Measurements from ENCODE around the gene SRPK3. TPM values are rescaled to one million over a fixed set of nuclear protein-coding genes. Genes with fewer than 3 reads are reported as not detected.
A peak's percentile ranks its signal among the peaks of the same experiment; 100 is the strongest.

Gene SRPK3
- total and polyA plus RNA-seq, 5 donors from 2014 or later: not detected

GRCh38 chrX:153830640-153831428 is 50.0 kb downstream of the SRPK3 start:
- no peak overlapping the region for H3K27ac Mint-ChIP-seq
- no peaks in the 10 kb centered on the region for H3K36me3 Mint-ChIP-seq
- Histone ChIP-seq H3K4me1 (ENCODE audit: control insufficient read depth, insufficient read depth, low read length, poor library complexity, severe bottlenecking) (peaks cover 7% of the 10 kb centered on the region), H3K9me3 (ENCODE audit: control insufficient read depth in 2 of 2, low read length in 2 of 2) (no peaks in the 10 kb centered on the region), H3K4me3 (ENCODE audit: low read depth, low read length) (no peak overlapping the region), H3K27ac (ENCODE audit: insufficient read depth, low read length, poor library complexity, severe bottlenecking) (no peak overlapping the region), H3K27me3 (ENCODE audit: control insufficient read depth, insufficient read depth, low read length) (peaks cover 5% of the 10 kb centered on the region), H3K36me3 (ENCODE audit: control insufficient read depth, insufficient read depth, low read length) (no peaks in the 10 kb centered on the region)
- DNase-seq: no peak
- H3K9me3 Mint-ChIP-seq: peaks cover 0 to 4% (median 0%) of the 10 kb centered on the region in 7 donors
- ATAC-seq (ENCODE audit: low read depth in 2 of 2): no peak
- H3K4me3 Mint-ChIP-seq: peak overlapping the region in 1 of 4 donors; percentile 32
- H3K4me1 Mint-ChIP-seq: peaks cover 0 to 6% (median 5%) of the 10 kb centered on the region in 4 donors
- H3K27me3 Mint-ChIP-seq: peaks cover 54% of the 10 kb centered on the region

DNA sequence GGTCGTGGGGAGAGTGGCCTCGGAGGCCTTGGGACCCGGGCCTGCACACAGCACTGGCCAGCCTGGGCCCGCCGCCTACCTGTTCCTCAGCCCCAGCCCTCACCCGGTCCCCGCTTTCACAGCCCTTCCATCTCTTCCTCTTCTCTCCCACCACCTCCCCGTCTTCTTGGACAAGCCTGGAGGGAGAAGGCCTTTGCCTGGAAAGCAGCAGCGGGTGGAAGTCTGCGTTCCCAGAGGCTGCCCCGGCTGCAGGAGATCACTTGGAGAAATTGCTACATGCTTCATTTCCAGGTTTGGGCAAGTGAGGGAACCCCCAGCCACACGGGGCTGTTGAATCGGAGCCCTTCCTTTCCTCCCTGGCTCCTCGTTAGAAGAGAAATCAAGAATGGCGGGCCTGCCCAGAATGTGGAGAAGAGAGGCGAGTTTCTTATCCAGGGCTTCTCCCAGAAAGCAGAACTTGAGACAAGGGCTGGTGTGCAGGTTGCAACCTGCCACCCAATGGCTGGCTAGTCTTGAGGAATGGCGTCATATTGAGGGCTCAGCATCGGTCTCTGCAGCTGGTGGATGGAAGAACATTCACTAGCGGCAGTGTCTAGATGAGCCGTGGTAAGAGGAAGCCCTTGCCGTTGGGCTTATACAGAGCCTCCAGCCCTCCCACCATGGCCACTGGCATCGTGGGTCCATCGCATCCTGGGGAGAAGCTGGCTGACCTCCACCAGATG is 50.7 kb downstream of the SRPK3 start:
- H3K27ac ChIP-seq (ENCODE audit: insufficient read depth, low read length, poor library complexity, severe bottlenecking): no peak overlapping the region
- H3K27me3 Mint-ChIP-seq: peaks cover 53% of the 10 kb centered on the region
- H3K4me1 Mint-ChIP-seq: peaks cover 0 to 6% (median 5%) of the 10 kb centered on the region in 4 donors
- H3K9me3 ChIP-seq (ENCODE audit: control insufficient read depth in 2 of 2, low read length in 2 of 2): no peaks in the 10 kb centered on the region
- peaks cover 5% of the 10 kb centered on the region for H3K27me3 ChIP-seq (ENCODE audit: control insufficient read depth, insufficient read depth, low read length)
- H3K36me3 Mint-ChIP-seq: no peaks in the 10 kb centered on the region
- peaks cover 0 to 4% (median 0%) of the 10 kb centered on the region in 7 donors for H3K9me3 Mint-ChIP-seq
- H3K36me3 ChIP-seq (ENCODE audit: control insufficient read depth, insufficient read depth, low read length): no peaks in the 10 kb centered on the region
- H3K4me3 ChIP-seq (ENCODE audit: low read depth, low read length): no peak overlapping the region
- H3K27ac Mint-ChIP-seq: no peak overlapping the region
- H3K4me1 ChIP-seq (ENCODE audit: control insufficient read depth, insufficient read depth, low read length, poor library complexity, severe bottlenecking): peaks cover 7% of the 10 kb centered on the region
- H3K4me3 Mint-ChIP-seq: peak overlapping the region; percentile 32 to 73 (median 59)
- no peak for DNase-seq
- no peak for ATAC-seq (ENCODE audit: low read depth in 2 of 2)

- Histone ChIP-seq H3K4me1 (ENCODE audit: control insufficient read depth, insufficient read depth, low read length, poor library complexity, severe bottlenecking) (peaks cover 7% of the 10 kb centered on the region), H3K9me3 (ENCODE audit: control insufficient read depth in 2 of 2, low read length in 2 of 2) (no peaks in the 10 kb centered on the region), H3K4me3 (ENCODE audit: low read depth, low read length) (no peak overlapping the region), H3K27me3 (ENCODE audit: control insufficient read depth, insufficient read depth, low read length) (peaks cover under 1% of the 10 kb centered on the region), H3K27ac (ENCODE audit: insufficient read depth, low read length, poor library complexity, severe bottlenecking) (no peak overlapping the region), H3K36me3 (ENCODE audit: control insufficient read depth, insufficient read depth, low read length) (no peaks in the 10 kb centered on the region)
- peaks cover 0 to 3% (median 0%) of the 10 kb centered on the region in 7 donors for H3K9me3 Mint-ChIP-seq
- H3K4me3 Mint-ChIP-seq: peak overlapping the region in 1 of 4 donors; percentile 14
- DNase-seq (no peak), ATAC-seq (ENCODE audit: low read depth in 2 of 2) (no peak)
- H3K4me1 Mint-ChIP-seq: peaks cover 0 to 6% (median under 1%) of the 10 kb centered on the region in 4 donors
- no peaks in the 10 kb centered on the region for H3K36me3 Mint-ChIP-seq
- no peak overlapping the region for H3K27ac Mint-ChIP-seq
- H3K27me3 Mint-ChIP-seq: peaks cover 42% of the 10 kb centered on the region
These were observed 51.9 kb downstream of the SRPK3 start for GRCh38 chrX:153832728-153833127.

Other genes with a start within 250 kb of the SRPK3 start
- gene CCNQ, start 181.9 kb upstream of the SRPK3 start, total RNA-seq: 23.8 TPM
- 10 to 100 TPM; 59.8 to 78.4 (median 77.2) TPM for gene CCNQ, start 181.9 kb upstream of the SRPK3 start, polyA plus RNA-seq
- gene DUSP9, start 133.8 kb upstream of the SRPK3 start, total RNA-seq: not detected
- not detected for gene DUSP9, start 133.8 kb upstream of the SRPK3 start, polyA plus RNA-seq
- 0.54 TPM for gene PNCK, start 107.2 kb upstream of the SRPK3 start, total RNA-seq
- gene PNCK, start 107.2 kb upstream of the SRPK3 start, polyA plus RNA-seq: not detected
- 3.4 TPM for gene SLC6A8, start 93.1 kb upstream of the SRPK3 start, total RNA-seq
- gene SLC6A8, start 93.1 kb upstream of the SRPK3 start, polyA plus RNA-seq: under 1 TPM; 0.08 to 0.72 (median 0.18) TPM
- gene BCAP31, start 56.7 kb upstream of the SRPK3 start, total RNA-seq: 99.9 TPM
- gene BCAP31, start 56.7 kb upstream of the SRPK3 start, polyA plus RNA-seq: 100 to 1,000 TPM; 261 to 318 (median 276) TPM
- gene ABCD1, start 56.2 kb upstream of the SRPK3 start, total RNA-seq: 7.5 TPM
- gene ABCD1, start 56.2 kb upstream of the SRPK3 start, polyA plus RNA-seq: 1 to 10 TPM; 1.1 to 3.4 (median 1.5) TPM
- gene PLXNB3, start 16.8 kb upstream of the SRPK3 start, total RNA-seq: 0.52 TPM
- not detected for gene PLXNB3, start 16.8 kb upstream of the SRPK3 start, polyA plus RNA-seq
- 64.4 TPM for gene IDH3G, start 13.3 kb downstream of the SRPK3 start, total RNA-seq
- 100 to 1,000 TPM in 3 of 4 donors, 10 to 100 TPM in 1; 96.3 to 127 (median 109) TPM for gene IDH3G, start 13.3 kb downstream of the SRPK3 start, polyA plus RNA-seq
- gene SSR4, start 13.6 kb downstream of the SRPK3 start, total RNA-seq: 155 TPM
- gene SSR4, start 13.6 kb downstream of the SRPK3 start, polyA plus RNA-seq: 100 to 1,000 TPM; 366 to 475 (median 424) TPM
- 4.9 TPM for gene PDZD4, start 49.5 kb downstream of the SRPK3 start, total RNA-seq
- not detected for gene PDZD4, start 49.5 kb downstream of the SRPK3 start, polyA plus RNA-seq
- gene L1CAM, start 105.1 kb downstream of the SRPK3 start, total RNA-seq: 2.1 TPM
- under 1 TPM in 1 of 4 donors, not detected in 3; 0.67 TPM for gene L1CAM, start 105.1 kb downstream of the SRPK3 start, polyA plus RNA-seq
- not detected for gene AVPR2, start 123.6 kb downstream of the SRPK3 start, total RNA-seq
- not detected for gene AVPR2, start 123.6 kb downstream of the SRPK3 start, polyA plus RNA-seq
- gene ARHGAP4, start 145.2 kb downstream of the SRPK3 start, total RNA-seq: 459 TPM
- 10 to 100 TPM; 73.5 to 89.9 (median 80.2) TPM for gene ARHGAP4, start 145.2 kb downstream of the SRPK3 start, polyA plus RNA-seq
- gene NAA10, start 154.0 kb downstream of the SRPK3 start, total RNA-seq: 70.0 TPM
- 10 to 100 TPM; 72.4 to 99.8 (median 82.3) TPM for gene NAA10, start 154.0 kb downstream of the SRPK3 start, polyA plus RNA-seq
- gene RENBP, start 163.6 kb downstream of the SRPK3 start, total RNA-seq: 15.3 TPM
- gene RENBP, start 163.6 kb downstream of the SRPK3 start, polyA plus RNA-seq: 1 to 10 TPM in 2 of 4 donors, under 1 TPM in 2; 0.62 to 1.9 (median 1.1) TPM
- gene HCFC1, start 190.8 kb downstream of the SRPK3 start, total RNA-seq: 71.6 TPM
- gene HCFC1, start 190.8 kb downstream of the SRPK3 start, polyA plus RNA-seq: 1 to 10 TPM; 3.0 to 4.3 (median 3.6) TPM
- gene TMEM187, start 191.7 kb downstream of the SRPK3 start, total RNA-seq: 6.0 TPM
- 10 to 100 TPM; 16.1 to 21.0 (median 17.7) TPM for gene TMEM187, start 191.7 kb downstream of the SRPK3 start, polyA plus RNA-seq
- 64.7 TPM for gene IRAK1, start 238.9 kb downstream of the SRPK3 start, total RNA-seq
- gene IRAK1, start 238.9 kb downstream of the SRPK3 start, polyA plus RNA-seq: 10 to 100 TPM; 23.7 to 29.5 (median 26.0) TPM